Type B pancreatic cell (in vitro differentiated cells): ENCODE results near the gene ACOXL. TPM values are rescaled to one million over a fixed set of nuclear protein-coding genes. Genes with fewer than 3 reads are reported as not detected.

ENCODE experiments used
- DNase-seq: peaks from one replicate; pipeline ENCODE4 v3.0.0; 2021; ENCODE audit warnings: mixed read lengths; ENCODE audit not compliant: unreplicated experiment; ENCODE audit errors: extremely low spot score
- H3K27ac Mint-ChIP-seq: 2 replicates; pipeline ENCODE4 v1.8.0; 2021; ENCODE audit warnings: mild to moderate bottlenecking, mixed read lengths
- H3K27me3 Mint-ChIP-seq: 2 replicates; pipeline ENCODE4 v1.8.0; 2021; ENCODE audit warnings: mixed read lengths
- H3K36me3 Mint-ChIP-seq: 2 replicates; pipeline ENCODE4 v1.8.0; 2021; ENCODE audit warnings: mixed read lengths
- H3K4me1 Mint-ChIP-seq: one replicate; pipeline ENCODE4 v1.8.0; 2021; ENCODE audit warnings: mixed read lengths; ENCODE audit not compliant: unreplicated experiment
- H3K4me3 Mint-ChIP-seq: 2 replicates; pipeline ENCODE4 v1.8.0; 2021; ENCODE audit warnings: mild to moderate bottlenecking, mixed read lengths
- H3K9me3 Mint-ChIP-seq: 2 replicates; pipeline ENCODE4 v1.8.0; 2021; ENCODE audit warnings: mixed read lengths
- CTCF ChIP-seq: fragments of 200-600 bp; sonication (generic); conservative IDR thresholded peaks from 2 replicates; pipeline ENCODE4 v1.5.0; 2021; ENCODE audit warnings: antibody characterized with exemption, mild to moderate bottlenecking
- total RNA-seq: library from RNA; stranded (reverse); gene quantifications from 2 replicates; pipeline ENCODE4 v1.2.1, GENCODE V29; 2021; ENCODE audit warnings: low replicate concordance

ACOXL gene
- total RNA-seq, 1 donor from 2014 or later = 1.4 TPM

DNA sequence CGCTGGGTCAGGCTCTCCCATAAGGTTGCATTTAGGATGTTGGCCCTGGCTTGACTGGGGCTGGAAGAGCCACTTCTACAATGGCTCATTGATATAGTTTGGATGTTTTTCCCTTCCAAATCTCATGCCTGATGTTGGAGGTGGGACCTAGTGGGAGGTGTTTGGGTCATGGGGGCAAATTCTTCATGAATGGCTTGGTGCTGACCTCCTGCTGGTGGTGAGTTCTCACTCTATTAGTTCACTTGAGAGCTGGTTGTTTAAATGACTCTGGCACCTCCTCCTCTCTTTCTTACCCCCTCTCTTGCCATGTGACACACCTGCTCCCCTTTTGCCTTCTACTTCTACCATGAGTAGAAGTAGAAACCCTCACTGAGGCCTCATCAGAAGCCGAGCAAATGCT lies 20.5 kb downstream of the ACOXL start:
- H3K27ac Mint-ChIP-seq = no peak overlapping the region
- no peaks in the 10 kb centered on the region for H3K36me3 Mint-ChIP-seq

GRCh38 chr2:110755491-110756078 lies 23.2 kb downstream of the ACOXL start:
- DNase-seq = no peak
- H3K27me3 Mint-ChIP-seq = peaks cover 7% of the 10 kb centered on the region

More for the DNA sequence above, 20.5 kb downstream of the ACOXL start:
- Mint-ChIP-seq H3K9me3 (no peaks in the 10 kb centered on the region), H3K4me1 (peaks cover 7% of the 10 kb centered on the region), H3K4me3 (no peak overlapping the region), H3K27me3 (peaks cover 17% of the 10 kb centered on the region)
- DNase-seq = no peak
- no peak for TF ChIP-seq CTCF

DNA sequence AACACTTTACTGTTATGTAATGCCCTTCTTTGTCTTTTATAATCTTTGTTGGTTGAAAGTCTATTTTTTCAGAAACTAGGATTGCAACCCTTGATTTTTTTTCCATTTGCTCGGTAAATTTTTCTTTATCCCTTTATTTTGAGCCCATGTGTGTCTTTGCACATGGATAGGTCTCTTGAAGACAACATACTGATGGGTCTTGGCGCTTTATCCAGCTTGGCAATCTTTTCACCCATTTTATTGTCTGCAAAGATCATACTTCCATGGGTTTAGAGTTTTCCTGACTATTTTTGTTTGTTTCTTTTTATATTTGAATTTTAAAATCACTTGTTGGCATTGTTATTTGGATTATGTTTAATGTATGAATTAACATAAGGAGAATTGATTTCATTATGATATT lies 27.0 kb downstream of the ACOXL start:
- no peak for TF ChIP-seq CTCF
- Mint-ChIP-seq H3K4me1 (no peaks in the 10 kb centered on the region), H3K4me3 (no peak overlapping the region), H3K27ac (no peak overlapping the region), H3K9me3 (no peaks in the 10 kb centered on the region), H3K36me3 (no peaks in the 10 kb centered on the region), H3K27me3 (peaks cover 3% of the 10 kb centered on the region)
- no peak for DNase-seq

More at GRCh38 chr2:110755491-110756078, 23.2 kb downstream of the ACOXL start:
- peak; percentile 86 for TF ChIP-seq CTCF
- Mint-ChIP-seq H3K4me1 (no peaks in the 10 kb centered on the region), H3K27ac (no peak overlapping the region), H3K36me3 (no peaks in the 10 kb centered on the region), H3K4me3 (no peak overlapping the region), H3K9me3 (no peaks in the 10 kb centered on the region)

- Mint-ChIP-seq H3K27me3 (peaks cover 7% of the 10 kb centered on the region), H3K4me3 (no peak overlapping the region), H3K36me3 (no peaks in the 10 kb centered on the region), H3K27ac (no peak overlapping the region), H3K9me3 (no peaks in the 10 kb centered on the region), H3K4me1 (peaks cover 5% of the 10 kb centered on the region)
- no peak for DNase-seq
- no peak for TF ChIP-seq CTCF
These were observed 32.6 kb downstream of the ACOXL start for GRCh38 chr2:110764931-110765330.

- Mint-ChIP-seq H3K4me1 (peaks cover 13% of the 10 kb centered on the region), H3K36me3 (no peaks in the 10 kb centered on the region), H3K9me3 (no peaks in the 10 kb centered on the region), H3K4me3 (no peak overlapping the region), H3K27ac (no peak overlapping the region), H3K27me3 (peaks cover 14% of the 10 kb centered on the region)
- TF ChIP-seq CTCF = no peak
- DNase-seq = no peak
These were observed 33.9 kb downstream of the ACOXL start for GRCh38 chr2:110766291-110766690.
